Calu3 (cell line): Measurements from ENCODE around the gene CARMIL1. TPM values are rescaled to one million over a fixed set of nuclear protein-coding genes. Genes with fewer than 3 reads are reported as not detected.

ENCODE experiments used
- BruUV-seq: library from RNA; stranded (reverse); fragments of 400-500 nt; replicated peaks from 2 replicates; lab custom pipeline; 2021; lab: Mats Ljungman, UMichigan
- CTCF ChIA-PET: fragments of 300-600 bp; sonication (Branson Sonifier 250); formaldehyde crosslinking; loops from one replicate; lab custom pipeline; 2022; ENCODE audit warnings: antibody characterized with exemption; lab: Charles Lee
- DNase-seq: peaks from one replicate; pipeline ENCODE4 v3.0.0; 2022
- H3K27ac Mint-ChIP-seq: one replicate; pipeline ENCODE4 v1.8.0; 2022; ENCODE audit warnings: mixed read lengths; ENCODE audit not compliant: unreplicated experiment
- H3K27me3 Mint-ChIP-seq: one replicate; pipeline ENCODE4 v1.8.0; 2022; ENCODE audit warnings: mixed read lengths; ENCODE audit not compliant: unreplicated experiment
- H3K36me3 Mint-ChIP-seq: one replicate; pipeline ENCODE4 v1.8.0; 2022; ENCODE audit warnings: mild to moderate bottlenecking, moderate library complexity, mixed read lengths; ENCODE audit not compliant: insufficient read depth, unreplicated experiment
- H3K4me1 Mint-ChIP-seq: one replicate; pipeline ENCODE4 v1.8.0; 2022; ENCODE audit warnings: mild to moderate bottlenecking, low read depth, mixed read lengths; ENCODE audit not compliant: unreplicated experiment
- H3K4me3 Mint-ChIP-seq: one replicate; pipeline ENCODE4 v1.8.0; 2022; ENCODE audit warnings: mild to moderate bottlenecking, low read depth, moderate library complexity, mixed read lengths; ENCODE audit not compliant: unreplicated experiment
- H3K9me3 Mint-ChIP-seq: one replicate; pipeline ENCODE4 v1.8.0; 2022; ENCODE audit warnings: low read depth, mixed read lengths; ENCODE audit not compliant: unreplicated experiment
- CTCF ChIP-seq: fragments of 200-600 bp; IDR thresholded peaks from one replicate; pipeline ENCODE4 v1.8.0; 2022; ENCODE audit warnings: antibody characterized with exemption; ENCODE audit not compliant: unreplicated experiment
- intact Hi-C: fragments of 100-400 bp; cut with micrococcal nuclease; formaldehyde crosslinking; loops from one replicate; pipeline ENCODE4 v1.10.0; 2022; ENCODE audit not compliant: unreplicated experiment
- total RNA-seq: library from RNA; stranded (reverse); gene quantifications from 2 replicates; pipeline ENCODE4 v1.2.3, GENCODE V29; 2022

CARMIL1 gene
- total RNA-seq, 1 experiment from 2014 or later, result 92.4 TPM

GRCh38 chr6:25637211-25637610 lies 358.0 kb downstream of the CARMIL1 start:
- no peak overlapping the region for H3K4me3 Mint-ChIP-seq
- no TSS peak for BruUV-seq
- DNase-seq, result peak; percentile 39
- intact Hi-C loops, result loop anchor here (5.0 kb wide), 1 partner anchor 80 kb away; no protein-coding TSS in a partner anchor
- H3K27ac Mint-ChIP-seq, result no peak overlapping the region
- H3K9me3 Mint-ChIP-seq, result peaks cover 6% of the 10 kb centered on the region
- CTCF ChIA-PET, result interaction anchor here (0.5 to 1.8 kb wide), 6 partner anchors 34 to 414 kb away, joined by 3 to 7 read pairs (median 4); no protein-coding TSS in a partner anchor
- peaks cover 37% of the 10 kb centered on the region for H3K4me1 Mint-ChIP-seq
- H3K36me3 Mint-ChIP-seq, result peaks cover 4% of the 10 kb centered on the region
- no peaks in the 10 kb centered on the region for H3K27me3 Mint-ChIP-seq
- TF ChIP-seq CTCF, result no peak

GRCh38 chr6:25637960-25638434 lies 358.8 kb downstream of the CARMIL1 start:
- Mint-ChIP-seq H3K4me3 (no peak overlapping the region), H3K4me1 (peaks cover 45% of the 10 kb centered on the region), H3K9me3 (peaks cover 6% of the 10 kb centered on the region), H3K27me3 (no peaks in the 10 kb centered on the region), H3K36me3 (peaks cover 4% of the 10 kb centered on the region), H3K27ac (no peak overlapping the region)
- BruUV-seq, result no TSS peak
- CTCF ChIA-PET, result interaction anchor here (0.7 to 1.8 kb wide), 5 partner anchors 14 to 414 kb away, joined by 3 to 7 read pairs (median 4); partner anchors contain the start of gene SCGN
- peak; percentile 28 for TF ChIP-seq CTCF
- intact Hi-C loops, result loop anchor here (5.0 kb wide), 1 partner anchor 79 kb away; no protein-coding TSS in a partner anchor
- peak; percentile 52 for DNase-seq

- Mint-ChIP-seq H3K36me3 (peaks cover 4% of the 10 kb centered on the region), H3K27ac (no peak overlapping the region), H3K4me1 (peaks cover 52% of the 10 kb centered on the region), H3K9me3 (peaks cover 6% of the 10 kb centered on the region), H3K4me3 (no peak overlapping the region), H3K27me3 (no peaks in the 10 kb centered on the region)
- intact Hi-C loops, result loop anchor here (5.0 kb wide), 1 partner anchor 78 kb away; no protein-coding TSS in a partner anchor
- BruUV-seq, result no TSS peak
- CTCF ChIA-PET, result no interaction called here
- no peak for TF ChIP-seq CTCF
- DNase-seq, result no peak
Observed at GRCh38 chr6:25639653-25640052, 360.5 kb downstream of the CARMIL1 start.

GRCh38 chr6:25640446-25640845 lies 361.3 kb downstream of the CARMIL1 start:
- no peaks in the 10 kb centered on the region for H3K27me3 Mint-ChIP-seq

More at GRCh38 chr6:25640446-25640845, 361.3 kb downstream of the CARMIL1 start:
- intact Hi-C loops, result no loop called here
- Mint-ChIP-seq H3K36me3 (peaks cover 4% of the 10 kb centered on the region), H3K9me3 (peaks cover 6% of the 10 kb centered on the region), H3K4me3 (no peak overlapping the region), H3K27ac (no peak overlapping the region), H3K4me1 (peaks cover 56% of the 10 kb centered on the region)
- BruUV-seq, result no TSS peak
- CTCF ChIA-PET, result interaction anchor here (1.1 to 1.7 kb wide), 2 partner anchors 12 to 14 kb away, joined by 3 to 5 read pairs; partner anchors contain the start of gene SCGN
- DNase-seq, result no peak
- no peak for TF ChIP-seq CTCF
